Measurements from ENCODE around the gene MID1.

MID1 gene

DNA sequence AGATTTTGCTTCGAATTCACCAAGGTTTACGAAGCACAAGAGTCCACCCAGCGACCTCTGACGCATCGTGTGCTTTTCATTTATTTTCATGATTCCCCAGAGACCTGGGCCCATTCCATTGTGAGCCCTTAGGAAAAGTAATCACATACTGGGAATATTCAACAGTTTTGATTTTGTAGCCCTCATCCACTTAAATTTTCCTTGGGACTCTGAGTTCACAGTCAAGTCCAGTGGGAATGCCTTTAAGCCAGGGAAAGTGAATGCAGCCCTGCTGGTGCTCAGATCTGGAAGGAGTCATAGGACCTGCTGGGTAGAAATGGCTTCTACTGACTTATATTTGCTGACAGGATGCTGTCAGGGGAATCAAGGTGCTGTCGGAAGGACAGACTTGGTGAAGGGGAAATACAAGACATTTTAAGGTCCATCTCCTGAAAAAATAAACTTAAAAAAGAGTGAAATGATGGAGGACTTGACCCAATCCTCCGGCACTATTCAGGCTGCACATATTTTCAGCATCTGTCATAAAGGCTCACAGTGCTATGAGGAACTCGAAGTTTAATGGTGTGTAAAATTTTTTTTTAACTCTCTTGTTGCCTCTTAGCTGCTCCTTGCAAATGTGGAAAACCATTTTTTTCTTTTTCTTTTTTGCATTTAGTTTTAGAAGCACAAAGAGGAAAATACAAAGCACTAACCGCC is 204.9 kb downstream of the MID1 start:
- no peak overlapping the region for H3K4me3 ChIP-seq (ENCODE audit: low read depth, low read length)
- TF ChIP-seq, protein P1, sequence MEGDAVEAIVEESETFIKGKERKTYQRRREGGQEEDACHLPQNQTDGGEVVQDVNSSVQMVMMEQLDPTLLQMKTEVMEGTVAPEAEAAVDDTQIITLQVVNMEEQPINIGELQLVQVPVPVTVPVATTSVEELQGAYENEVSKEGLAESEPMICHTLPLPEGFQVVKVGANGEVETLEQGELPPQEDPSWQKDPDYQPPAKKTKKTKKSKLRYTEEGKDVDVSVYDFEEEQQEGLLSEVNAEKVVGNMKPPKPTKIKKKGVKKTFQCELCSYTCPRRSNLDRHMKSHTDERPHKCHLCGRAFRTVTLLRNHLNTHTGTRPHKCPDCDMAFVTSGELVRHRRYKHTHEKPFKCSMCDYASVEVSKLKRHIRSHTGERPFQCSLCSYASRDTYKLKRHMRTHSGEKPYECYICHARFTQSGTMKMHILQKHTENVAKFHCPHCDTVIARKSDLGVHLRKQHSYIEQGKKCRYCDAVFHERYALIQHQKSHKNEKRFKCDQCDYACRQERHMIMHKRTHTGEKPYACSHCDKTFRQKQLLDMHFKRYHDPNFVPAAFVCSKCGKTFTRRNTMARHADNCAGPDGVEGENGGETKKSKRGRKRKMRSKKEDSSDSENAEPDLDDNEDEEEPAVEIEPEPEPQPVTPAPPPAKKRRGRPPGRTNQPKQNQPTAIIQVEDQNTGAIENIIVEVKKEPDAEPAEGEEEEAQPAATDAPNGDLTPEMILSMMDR (conservative IDR thresholded peaks at IDR 0.05; ENCODE audit: low read depth, low read length): no peak
- peak; percentile 61 for DNase-seq (ENCODE audit: low read depth)

DNA sequence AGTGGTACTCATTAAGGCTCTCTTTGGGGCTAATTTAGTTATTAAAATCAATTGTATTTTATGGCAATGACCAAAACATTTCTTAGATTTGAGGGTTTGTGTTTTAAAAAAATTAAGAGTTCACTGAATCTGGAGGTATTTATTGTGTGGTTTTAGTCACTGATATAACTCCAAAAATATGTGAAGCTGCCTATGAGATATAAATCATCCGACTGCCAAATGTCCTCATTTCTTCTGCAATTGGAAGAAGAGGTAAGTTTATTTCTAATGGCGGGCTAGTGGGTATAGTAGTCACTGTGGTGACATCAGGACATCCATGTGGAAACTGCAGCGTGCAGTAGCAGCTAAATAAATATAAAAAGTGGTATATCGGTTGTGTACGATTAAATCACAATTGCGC is 205.5 kb downstream of the MID1 start:
- TF ChIP-seq, protein P1 (conservative IDR thresholded peaks at IDR 0.05; ENCODE audit: low read depth, low read length): no peak
- peak; percentile 46 for DNase-seq (ENCODE audit: low read depth)
- H3K4me3 ChIP-seq (ENCODE audit: low read depth, low read length): no peak overlapping the region

DNA sequence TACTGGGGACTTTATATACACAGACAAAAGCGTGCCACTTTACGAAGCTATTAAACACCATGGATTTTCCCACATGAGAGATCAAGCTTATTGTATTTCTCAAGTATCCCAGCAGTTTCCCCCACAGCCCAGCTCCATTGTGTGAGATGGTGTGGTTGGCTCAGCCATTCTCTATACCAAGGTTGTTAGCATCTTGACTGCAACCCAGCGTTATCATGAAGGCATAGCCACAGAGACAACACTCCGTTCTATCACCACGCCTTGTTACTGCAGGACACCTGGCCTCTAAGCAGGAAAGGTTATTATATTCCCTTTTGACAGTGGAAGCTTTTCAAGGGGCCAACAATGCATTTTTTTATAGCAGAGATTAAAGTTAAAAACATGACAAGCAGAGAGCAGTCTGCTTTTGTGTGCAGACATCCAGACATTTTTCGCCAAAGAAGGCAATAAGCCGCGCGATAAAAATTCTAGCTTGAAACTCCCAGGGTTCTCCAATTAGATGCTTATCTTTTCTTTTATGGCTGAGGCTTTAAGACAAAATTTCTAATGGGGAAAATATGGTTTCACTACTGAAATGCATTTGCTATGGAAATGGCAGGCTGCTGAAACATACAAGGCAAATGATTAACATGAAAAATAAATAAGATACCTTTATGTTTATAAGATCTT is 206.1 kb downstream of the MID1 start:
- TF ChIP-seq, protein P1 (conservative IDR thresholded peaks at IDR 0.05; ENCODE audit: low read depth, low read length): no peak
- H3K4me3 ChIP-seq (ENCODE audit: low read depth, low read length): no peak overlapping the region
- no peak for DNase-seq (ENCODE audit: low read depth)

DNA sequence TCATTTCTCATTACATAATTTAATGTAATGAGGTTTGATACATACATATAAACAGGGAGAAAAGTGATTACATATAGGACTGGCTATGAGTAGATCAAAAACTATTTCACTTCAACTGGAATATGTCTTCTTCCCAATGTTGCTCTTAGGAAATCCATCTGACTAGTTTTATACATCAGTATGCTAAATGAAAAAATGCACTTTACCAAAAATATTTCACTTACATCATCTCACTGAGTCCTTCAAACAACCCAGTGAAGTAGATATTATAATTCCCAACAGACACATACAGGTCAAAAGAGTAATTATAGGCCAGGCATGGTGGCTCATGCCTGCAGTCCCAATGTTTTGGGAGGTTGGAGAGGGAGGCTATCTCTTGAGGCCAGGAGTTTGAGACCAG is 215.9 kb downstream of the MID1 start:
- H3K4me3 ChIP-seq (ENCODE audit: low read depth, low read length): no peak overlapping the region
- peak; percentile 36 for DNase-seq (ENCODE audit: low read depth)
- TF ChIP-seq, protein P1 (conservative IDR thresholded peaks at IDR 0.05; ENCODE audit: low read depth, low read length): no peak

DNA sequence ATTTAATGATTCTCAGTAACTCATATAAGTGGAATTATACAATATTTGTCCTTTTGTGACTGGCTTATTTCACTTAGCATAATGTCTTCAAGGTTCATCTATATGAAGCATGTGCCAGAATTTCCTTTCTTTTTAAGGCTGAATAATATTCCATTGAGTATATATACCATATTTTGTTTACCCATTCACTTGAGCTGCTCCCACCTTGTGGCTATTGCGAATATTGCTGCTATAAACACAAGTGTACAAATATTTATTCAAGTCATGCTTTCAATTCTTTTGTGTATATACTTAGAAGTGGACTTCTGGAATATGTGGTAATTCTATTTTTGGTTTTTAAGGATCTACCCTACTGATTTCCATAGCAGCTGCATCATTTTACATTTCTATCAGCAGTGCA is 219.1 kb downstream of the MID1 start:
- no peak overlapping the region for H3K4me3 ChIP-seq (ENCODE audit: low read depth, low read length)
- TF ChIP-seq, protein P1 (conservative IDR thresholded peaks at IDR 0.05; ENCODE audit: low read depth, low read length): peak; percentile 20
- DNase-seq (ENCODE audit: low read depth): no peak

DNA sequence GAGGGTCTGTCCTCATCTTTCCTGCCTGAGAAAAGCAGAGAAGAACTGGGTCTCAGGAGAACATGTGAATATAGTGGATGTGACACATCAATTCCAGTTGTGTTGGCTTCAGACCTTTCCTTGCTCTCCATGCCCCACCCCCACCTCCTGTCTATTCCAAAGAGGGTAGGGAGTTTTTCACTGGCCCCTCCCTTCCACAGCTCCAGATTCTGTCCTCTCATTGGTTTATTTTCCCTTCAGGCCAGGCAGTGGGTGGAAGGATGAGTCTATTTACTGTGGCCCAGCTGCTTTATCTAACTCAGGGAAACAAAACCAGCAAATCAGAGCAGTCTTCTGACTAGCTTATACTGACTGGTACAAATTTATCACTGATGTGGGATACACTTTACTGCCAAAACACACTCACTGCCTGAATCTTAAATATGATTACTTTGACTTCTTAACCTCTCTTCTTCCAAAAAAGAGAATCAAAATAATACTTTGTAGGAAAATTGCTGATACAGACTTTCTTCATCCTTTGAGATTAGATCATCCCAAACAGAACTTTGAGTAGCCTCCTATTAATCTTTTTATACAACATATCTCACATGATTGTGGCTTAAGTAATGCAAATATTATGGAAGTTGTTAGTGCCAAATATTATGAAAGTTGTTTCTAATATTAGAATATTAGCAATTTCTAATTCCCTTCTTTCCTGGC is 221.2 kb downstream of the MID1 start:
- TF ChIP-seq, protein P1 (conservative IDR thresholded peaks at IDR 0.05; ENCODE audit: low read depth, low read length): no peak
- DNase-seq (ENCODE audit: low read depth): no peak
- H3K4me3 ChIP-seq (ENCODE audit: low read depth, low read length): no peak overlapping the region
